IPS DF 6.9 (cell line): ENCODE measurements around the gene RNF114.
A peak's percentile ranks its signal among the peaks of the same experiment; 100 is the strongest.

Source experiments
- DNase-seq: peaks from one replicate; pipeline ENCODE4 v3.0.0-alpha.2; 2013; ENCODE audit warnings: low read depth, low spot score
- H3K27ac ChIP-seq: one replicate; pipeline ENCODE4 v1.5.1; 2013; ENCODE audit warnings: low read length, control low read depth
- H3K27me3 ChIP-seq: 2 replicates; pipeline ENCODE4 v1.6.1; 2013; ENCODE audit warnings: mild to moderate bottlenecking, low read length; ENCODE audit not compliant: control insufficient read depth, insufficient read depth
- H3K36me3 ChIP-seq: 2 replicates; pipeline ENCODE4 v1.6.1; 2013; ENCODE audit warnings: low read length; ENCODE audit not compliant: control insufficient read depth, insufficient read depth
- H3K4me1 ChIP-seq: 2 replicates; pipeline ENCODE4 v1.6.1; 2013; ENCODE audit warnings: low read length; ENCODE audit not compliant: control insufficient read depth, insufficient read depth
- H3K4me3 ChIP-seq: 2 replicates; pipeline ENCODE4 v1.5.1; 2013; ENCODE audit warnings: mild to moderate bottlenecking, low read length
- H3K9me3 ChIP-seq: 2 replicates; pipeline ENCODE4 v1.6.1; 2013; ENCODE audit warnings: low read length, inconsistent platforms; ENCODE audit not compliant: control insufficient read depth, insufficient read depth
- WGBS: extraction: QIAGEN DNeasy Blood & Tissue Kit; methylation state at CpG from one replicate; pipeline ENCODE4 v1.1.7; 2013; ENCODE audit warnings: mixed read lengths, missing lambda C conversion rate; ENCODE audit not compliant: insufficient read length, insufficient coverage; 5-methylcytosine and 5-hydroxymethylcytosine counted together

Gene RNF114

DNA sequence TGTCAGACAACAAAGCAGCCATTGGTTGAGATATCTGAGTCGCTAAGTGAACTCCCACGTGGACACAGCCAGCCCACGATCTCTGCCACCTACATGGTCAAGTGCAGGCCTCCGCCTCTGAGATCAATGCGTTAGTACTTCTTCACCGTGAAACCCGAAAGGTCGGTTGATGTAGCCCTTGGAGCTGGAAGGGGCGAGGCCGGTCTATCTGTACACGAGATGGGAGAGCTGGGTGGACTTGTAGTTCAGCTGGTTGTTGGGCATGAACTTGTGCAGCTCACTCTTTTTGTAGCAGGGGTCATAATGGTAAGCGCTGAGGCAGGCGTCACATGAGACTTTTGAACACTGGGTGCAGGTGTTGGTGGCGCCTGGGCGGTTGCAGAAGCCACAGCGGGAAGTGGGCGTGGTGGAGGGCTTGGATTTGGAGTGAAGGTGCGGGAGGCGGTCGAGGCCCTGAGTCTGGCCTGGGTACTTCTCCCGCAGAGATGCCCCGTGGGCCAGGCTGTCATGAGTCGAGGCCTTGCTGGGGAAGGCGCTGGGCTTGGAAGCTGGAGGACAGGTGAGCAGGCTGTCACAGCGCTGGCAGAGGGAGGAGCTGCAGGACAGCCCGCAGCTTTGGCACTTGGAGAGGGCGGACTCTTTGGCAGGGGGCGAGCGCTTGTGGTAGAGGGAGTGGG is 30.6 kb upstream of the RNF114 start:
- DNase-seq: no peak
- no peak overlapping the region for H3K27ac ChIP-seq

DNA sequence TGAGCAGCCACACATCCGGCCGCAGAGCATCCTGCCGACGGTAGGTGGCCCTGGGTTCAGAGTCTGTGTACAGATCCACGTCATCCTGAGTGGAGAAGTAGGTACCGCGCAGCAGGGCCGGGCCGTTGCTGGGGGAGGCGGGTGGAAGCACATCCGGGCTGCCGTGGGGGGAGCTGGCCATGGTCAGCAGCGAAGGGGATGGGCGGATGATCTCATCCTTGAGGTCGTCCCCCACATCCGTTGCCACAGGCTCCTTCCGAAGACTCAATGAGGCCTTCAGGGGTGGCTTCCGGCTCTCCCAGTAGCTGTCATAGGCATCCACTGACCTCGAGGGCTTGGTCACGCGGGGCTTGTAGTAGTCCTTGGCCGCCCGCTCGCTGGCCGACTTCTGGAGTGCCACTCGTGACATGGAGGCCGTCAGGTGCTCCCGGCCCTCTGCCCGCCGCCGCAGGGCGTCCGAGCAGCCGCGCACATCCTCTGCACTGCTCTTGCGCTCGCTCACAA is 30.0 kb upstream of the RNF114 start:
- Histone ChIP-seq H3K4me1 (no peaks in the 10 kb centered on the region), H3K9me3 (no peaks in the 10 kb centered on the region), H3K27me3 (no peaks in the 10 kb centered on the region), H3K27ac (no peak overlapping the region), H3K36me3 (peaks cover 21% of the 10 kb centered on the region), H3K4me3 (no peak overlapping the region)
- no peak for DNase-seq
- WGBS: no CpG with 5 or more reads among the region's 37 CpGs

More for the DNA sequence above, 30.6 kb upstream of the RNF114 start:
- H3K9me3 ChIP-seq: no peaks in the 10 kb centered on the region
- H3K4me1 ChIP-seq: no peaks in the 10 kb centered on the region
- H3K4me3 ChIP-seq: no peak overlapping the region
- no peaks in the 10 kb centered on the region for H3K27me3 ChIP-seq
- no CpG with 5 or more reads among the region's 29 CpGs for WGBS
- H3K36me3 ChIP-seq: peaks cover 21% of the 10 kb centered on the region

DNA sequence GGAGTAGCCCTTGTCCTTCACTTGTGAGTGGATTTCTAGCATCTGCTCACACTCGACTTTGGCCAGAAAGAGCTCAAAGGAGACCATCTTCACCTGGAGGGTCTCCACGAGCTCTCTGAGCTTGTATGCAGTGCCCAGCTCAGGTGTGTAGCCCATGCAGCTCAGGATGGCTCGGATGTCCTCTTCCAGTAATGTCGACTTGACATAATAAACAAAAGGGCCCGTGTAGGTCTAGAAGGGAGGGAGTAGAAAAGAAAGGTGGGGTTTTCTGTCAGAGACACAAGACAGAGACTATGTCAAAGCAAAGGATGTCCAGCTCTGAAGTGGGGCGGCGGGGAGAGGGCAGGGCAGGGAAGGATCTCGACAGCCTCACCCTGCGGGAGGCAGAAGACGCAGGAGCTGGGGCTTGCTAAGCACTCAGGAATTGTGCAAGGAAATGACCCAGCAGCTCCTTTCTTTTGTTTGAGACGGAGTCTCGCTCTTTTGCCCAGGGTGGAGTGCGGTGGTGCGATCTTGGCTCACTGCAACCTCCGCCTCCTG is 29.5 kb upstream of the RNF114 start:
- no peak for DNase-seq
- Histone ChIP-seq H3K36me3 (peaks cover 21% of the 10 kb centered on the region), H3K9me3 (no peaks in the 10 kb centered on the region), H3K4me1 (no peaks in the 10 kb centered on the region), H3K4me3 (no peak overlapping the region), H3K27me3 (no peaks in the 10 kb centered on the region), H3K27ac (no peak overlapping the region)
- WGBS: no CpG with 5 or more reads among the region's 15 CpGs

DNA sequence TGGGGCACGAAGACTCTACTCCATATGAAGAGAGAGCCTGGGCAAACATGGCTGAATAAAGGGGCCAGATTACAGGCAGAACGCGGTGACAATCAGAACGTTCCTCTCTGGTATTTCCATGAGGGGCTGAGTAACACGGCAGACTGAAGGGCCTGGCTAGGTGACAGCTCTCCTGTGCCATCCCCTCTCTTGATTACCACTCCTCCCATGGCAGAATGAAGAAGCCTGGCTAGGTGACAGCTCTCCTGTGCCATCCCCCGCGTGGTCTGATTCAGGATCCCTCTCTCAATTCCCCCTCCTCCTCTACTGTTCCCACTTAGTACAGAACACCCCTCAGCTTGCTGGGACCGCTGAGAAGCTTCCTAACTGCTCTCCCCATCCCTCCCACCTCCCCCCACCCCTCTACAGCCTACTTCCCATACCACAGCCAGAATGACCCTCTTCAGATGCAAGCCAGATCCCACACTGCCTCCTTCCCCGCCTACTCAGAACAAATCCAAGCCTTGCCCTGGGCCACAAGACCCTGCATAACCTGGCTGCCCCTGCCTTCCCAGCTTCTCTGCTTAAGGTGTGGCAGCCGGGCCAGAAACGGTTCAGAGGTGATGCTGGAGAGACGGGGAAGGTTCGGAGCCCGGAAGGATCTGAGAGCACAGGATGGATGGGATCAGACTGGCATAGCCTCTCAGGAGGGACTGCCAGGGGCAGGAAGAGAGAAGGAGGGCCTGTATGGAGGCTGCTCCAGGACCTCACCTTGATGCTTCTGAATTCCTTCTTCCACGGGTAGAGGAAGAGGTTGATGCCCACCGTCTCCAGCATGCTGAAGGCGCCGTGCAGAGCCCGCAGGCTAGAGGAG is 28.6 kb upstream of the RNF114 start:
- Histone ChIP-seq H3K27me3 (no peaks in the 10 kb centered on the region), H3K9me3 (no peaks in the 10 kb centered on the region), H3K4me1 (no peaks in the 10 kb centered on the region), H3K36me3 (peaks cover 21% of the 10 kb centered on the region), H3K4me3 (no peak overlapping the region), H3K27ac (no peak overlapping the region)
- DNase-seq: no peak
- WGBS: no CpG with 5 or more reads among the region's 19 CpGs

DNA sequence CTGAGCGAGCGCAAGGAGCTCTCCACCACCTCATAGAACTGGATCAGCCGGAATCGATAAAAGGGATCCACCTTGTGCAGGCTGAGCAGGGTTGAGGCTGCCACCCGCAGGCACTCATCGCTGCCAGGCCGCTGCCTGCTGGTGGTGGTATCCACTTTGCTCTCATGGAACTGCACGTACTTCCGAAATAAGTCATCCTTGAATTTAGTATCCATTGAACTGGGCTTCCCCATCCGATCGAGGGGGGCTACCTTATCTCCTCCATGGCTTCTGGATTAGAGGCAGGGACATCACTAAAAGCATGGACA is 28.0 kb upstream of the RNF114 start:
- Histone ChIP-seq H3K4me3 (no peak overlapping the region), H3K9me3 (no peaks in the 10 kb centered on the region), H3K27me3 (no peaks in the 10 kb centered on the region), H3K36me3 (peaks cover 21% of the 10 kb centered on the region), H3K4me1 (no peaks in the 10 kb centered on the region), H3K27ac (no peak overlapping the region)
- DNase-seq: no peak
- WGBS: no CpG with 5 or more reads among the region's 11 CpGs

DNA sequence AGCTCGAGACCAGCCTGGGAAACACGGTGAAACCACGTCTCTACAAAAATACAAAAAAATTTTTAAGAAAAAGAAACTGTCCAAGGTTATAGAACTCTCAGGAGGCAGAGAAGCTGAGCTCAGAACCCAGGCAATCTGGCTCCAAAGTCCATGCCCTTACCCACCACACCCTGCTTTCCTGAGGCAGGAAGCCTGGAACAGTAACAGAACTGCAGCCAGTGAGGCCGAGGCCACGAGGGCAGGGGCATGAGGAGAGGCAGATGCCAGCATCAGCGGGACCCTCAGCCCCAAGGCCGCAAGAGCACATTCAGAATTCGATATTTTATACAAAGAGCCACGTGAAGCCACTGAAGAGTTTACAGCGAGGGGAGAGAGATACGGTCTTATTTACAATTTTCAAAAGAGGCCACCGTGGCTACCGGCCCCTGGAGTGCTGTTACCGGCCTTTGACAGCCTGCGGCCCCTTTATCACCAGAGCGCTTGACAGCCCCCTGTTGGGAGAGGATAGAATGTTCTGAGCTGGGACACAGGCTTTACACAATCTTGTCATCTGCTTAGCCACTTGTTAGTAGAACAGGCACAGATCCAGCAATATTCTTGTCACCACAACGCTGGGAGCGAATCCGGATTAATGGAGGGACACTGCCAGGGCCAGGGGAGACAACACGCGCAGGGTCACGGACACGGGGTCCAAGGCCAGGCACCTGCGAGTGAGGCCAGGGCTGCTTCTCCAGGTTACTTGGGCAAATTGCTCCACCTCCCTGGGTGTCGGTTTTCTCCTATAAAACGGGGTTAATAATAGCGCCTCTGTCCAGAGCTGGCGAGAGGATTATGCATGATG is 26.5 kb upstream of the RNF114 start:
- peaks cover 21% of the 10 kb centered on the region for H3K36me3 ChIP-seq
- no peak for DNase-seq
- no peak overlapping the region for H3K4me3 ChIP-seq
- no peaks in the 10 kb centered on the region for H3K4me1 ChIP-seq
- H3K27ac ChIP-seq: no peak overlapping the region
- no peaks in the 10 kb centered on the region for H3K9me3 ChIP-seq
- WGBS: no CpG with 5 or more reads among the region's 28 CpGs
- no peaks in the 10 kb centered on the region for H3K27me3 ChIP-seq

DNA sequence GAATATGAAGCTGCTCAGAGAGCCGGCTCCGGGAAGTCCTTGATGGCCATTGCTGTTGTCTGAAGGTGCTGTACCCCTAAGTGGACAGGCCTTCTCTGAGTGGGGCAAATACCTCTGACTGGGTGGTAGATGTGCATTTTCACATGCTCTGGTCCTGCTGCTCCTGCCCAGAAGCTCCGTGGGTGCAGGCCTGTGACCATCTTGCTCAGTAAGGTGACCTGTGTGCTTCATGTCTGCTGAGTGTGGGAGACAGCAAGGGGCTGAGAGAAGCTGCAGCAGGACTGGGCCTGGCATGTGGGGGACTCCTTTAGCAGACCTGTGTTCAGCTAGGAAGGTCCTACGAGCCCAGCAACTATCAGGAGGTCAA is 25.9 kb upstream of the RNF114 start:
- no peak for DNase-seq
- Histone ChIP-seq H3K4me3 (no peak overlapping the region), H3K9me3 (no peaks in the 10 kb centered on the region), H3K36me3 (peaks cover 17% of the 10 kb centered on the region), H3K27ac (no peak overlapping the region), H3K4me1 (no peaks in the 10 kb centered on the region), H3K27me3 (no peaks in the 10 kb centered on the region)
- WGBS: no CpG with 5 or more reads among the region's 4 CpGs

DNA sequence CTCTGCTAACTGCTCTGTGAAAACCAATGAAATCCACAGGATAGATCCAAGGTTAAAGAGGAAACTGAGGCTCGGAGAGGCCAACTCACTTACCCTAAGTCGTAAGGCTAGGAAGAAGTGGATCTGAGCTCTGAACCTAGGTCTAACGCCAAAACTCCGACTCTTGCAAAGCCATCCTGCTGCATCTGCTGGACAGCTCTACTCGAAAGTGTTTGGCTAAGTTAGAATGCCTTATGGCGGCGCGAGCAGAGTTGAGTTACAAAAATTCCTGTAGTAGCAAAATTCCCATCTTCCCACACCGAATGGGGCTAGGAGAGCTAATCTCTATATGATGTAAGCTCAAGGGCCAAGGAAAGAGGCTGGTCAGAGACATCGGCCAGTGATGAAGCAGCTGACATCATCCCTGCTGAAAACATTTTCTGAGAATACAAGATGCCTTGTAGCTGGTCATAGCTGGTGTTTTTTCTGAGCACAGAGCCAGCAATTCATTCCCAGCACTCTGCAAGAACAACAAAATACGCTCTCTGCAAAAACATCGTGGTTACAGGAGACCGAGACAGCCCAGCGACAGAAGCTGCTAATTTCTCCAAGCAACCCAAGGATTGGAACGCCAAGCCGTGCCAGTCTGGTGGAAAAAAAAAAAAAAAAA is 22.7 kb upstream of the RNF114 start:
- Histone ChIP-seq H3K4me1 (no peaks in the 10 kb centered on the region), H3K27me3 (no peaks in the 10 kb centered on the region), H3K9me3 (no peaks in the 10 kb centered on the region), H3K27ac (no peak overlapping the region), H3K4me3 (no peak overlapping the region), H3K36me3 (0 out of 2 replicates have a peak, but pooled peaks cover under 1% of the 10 kb centered on the region)
- WGBS: no CpG with 5 or more reads among the region's 16 CpGs
- no peak for DNase-seq

DNA sequence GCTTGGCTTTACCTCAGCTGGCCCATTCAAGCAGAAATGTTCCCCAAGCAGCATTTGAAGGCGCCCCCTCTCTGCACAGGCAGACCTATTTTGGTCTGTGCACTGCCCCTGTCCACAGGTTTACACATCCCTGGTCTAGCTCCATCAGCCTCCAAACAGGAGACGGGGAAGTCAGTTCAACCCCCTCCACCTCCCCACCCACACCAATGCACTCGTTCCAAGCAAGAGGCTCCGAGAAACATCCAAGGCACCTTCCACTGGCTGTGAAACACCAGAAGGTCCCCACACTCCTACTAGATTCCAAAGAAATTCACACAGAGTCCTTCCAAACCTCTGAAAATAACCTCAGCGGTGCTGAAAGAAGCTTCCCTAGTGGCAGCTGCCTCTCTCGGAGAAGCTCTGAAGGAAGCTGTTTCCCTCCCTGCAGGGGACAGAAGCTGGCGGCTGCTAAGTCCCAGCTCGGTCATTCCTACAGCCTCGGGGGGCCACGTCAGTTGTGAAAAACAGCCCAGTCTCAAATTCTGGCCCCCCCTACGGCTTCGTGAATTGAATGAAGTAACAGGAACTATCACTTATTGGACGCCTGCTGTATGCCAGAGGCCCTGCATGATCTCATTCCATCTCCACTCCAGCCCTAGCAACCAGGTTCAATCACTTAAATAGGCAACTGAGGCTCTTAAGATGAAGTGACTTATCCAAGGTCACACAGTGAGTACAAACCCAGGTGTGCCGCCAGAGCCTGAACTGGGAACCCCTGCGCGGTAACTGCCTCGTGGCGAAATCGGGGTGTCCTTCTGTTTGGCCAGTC is 21.7 kb upstream of the RNF114 start:
- H3K4me3 ChIP-seq: peak overlapping the region; percentile 61
- H3K36me3 ChIP-seq: no peaks in the 10 kb centered on the region
- no peak for DNase-seq
- no peaks in the 10 kb centered on the region for H3K27me3 ChIP-seq
- no peaks in the 10 kb centered on the region for H3K9me3 ChIP-seq
- H3K4me1 ChIP-seq: no peaks in the 10 kb centered on the region
- no peak overlapping the region for H3K27ac ChIP-seq
- WGBS: no CpG with 5 or more reads among the region's 19 CpGs
